ENCODE data around the gene BICDL2. TPM values are rescaled to one million over a fixed set of nuclear protein-coding genes. Genes with fewer than 3 reads are reported as not detected.

BICDL2 gene
- polyA plus RNA-seq, 12 donors = 1.0 to 7.7 (median 2.8) TPM; not detected in 8

GRCh38 chr16:3049921-3050481, 13.3 kb upstream of the BICDL2 start:
- no peak for DNase-seq

GRCh38 chr16:3047387-3047720, 10.6 kb upstream of the BICDL2 start:
- DNase-seq = no peak

- DNase-seq = no peak
Measured at GRCh38 chr16:3046641-3047386, 10.1 kb upstream of the BICDL2 start.

- DNase-seq = no peak
Measured at GRCh38 chr16:3045758-3046640, 9.3 kb upstream of the BICDL2 start, which contains the start of gene MMP25. TSS of gene MMP25 (plus strand) at chr16:3046561. CDS start at chr16:3046918, 357 bp downstream.

- DNase-seq = no peak
Measured at GRCh38 chr16:3044708-3045107, 8.0 kb upstream of the BICDL2 start.

- DNase-seq = no peak
Measured at GRCh38 chr16:3042376-3042775, 5.6 kb upstream of the BICDL2 start.

GRCh38 chr16:3038896-3039295, 2.2 kb upstream of the BICDL2 start:
- DNase-seq = no peak

- DNase-seq = no peak
Measured at GRCh38 chr16:3038256-3038655, 1.5 kb upstream of the BICDL2 start.

- no peak for DNase-seq
Measured at GRCh38 chr16:3035972-3036725, 595 bp downstream of the BICDL2 start.

GRCh38 chr16:3035289-3035971, 1.3 kb downstream of the BICDL2 start:
- no peak for DNase-seq

- DNase-seq = no peak
Measured at GRCh38 chr16:3032624-3033023, 4.1 kb downstream of the BICDL2 start.

- no peak for DNase-seq
Measured at GRCh38 chr16:3030222-3031212, 6.2 kb downstream of the BICDL2 start.

GRCh38 chr16:3029491-3030221, 7.1 kb downstream of the BICDL2 start:
- no peak for DNase-seq

GRCh38 chr16:3028716-3029319, 7.9 kb downstream of the BICDL2 start:
- DNase-seq = no peak

GRCh38 chr16:3027983-3028715, 8.6 kb downstream of the BICDL2 start:
- peak; percentile 60 for DNase-seq

- DNase-seq = no peak
Measured at GRCh38 chr16:3027489-3027795, 9.3 kb downstream of the BICDL2 start.

- no peak for DNase-seq
Measured at GRCh38 chr16:3026609-3027488, 9.9 kb downstream of the BICDL2 start.

Measured in muscle of arm (tissue), 12 donors.